Thymus (tissue), 11 donors: ENCODE measurements around the gene RAB3A. TPM values are rescaled to one million over a fixed set of nuclear protein-coding genes. Genes with fewer than 3 reads are reported as not detected.
A peak's percentile ranks its signal among the peaks of the same experiment; 100 is the strongest.

Experiments used
- DNase-seq, 9 donors: peaks; one replicate each; pipeline ENCODE4 v3.0.0-alpha.2; 2013; ENCODE audit warnings: low spot score in 9 of 9, low read depth in 6 of 9, missing footprints in 1 of 9
- H3K27ac ChIP-seq, 2 donors: one replicate each; pipeline ENCODE4 v1.5.1; 2013; ENCODE audit warnings: control low read depth in 1 of 2, low read depth in 1 of 2, low read length in 1 of 2, mild to moderate bottlenecking in 1 of 2, moderate library complexity in 1 of 2
- H3K27me3 ChIP-seq, 2 donors: one replicate each; pipeline ENCODE4 v1.5.1; 2013; ENCODE audit warnings: low read length in 1 of 2; ENCODE audit not compliant: control insufficient read depth in 2 of 2, insufficient read depth in 1 of 2
- H3K36me3 ChIP-seq, 2 donors: one replicate each; pipeline ENCODE4 v1.5.1; 2013; ENCODE audit warnings: low read length in 1 of 2, mild to moderate bottlenecking in 1 of 2, moderate library complexity in 1 of 2; ENCODE audit not compliant: control insufficient read depth in 2 of 2, insufficient read depth in 2 of 2
- H3K4me1 ChIP-seq, 2 donors: one replicate each; pipeline ENCODE4 v1.5.1; 2013; ENCODE audit warnings: low read length in 2 of 2; ENCODE audit not compliant: control insufficient read depth in 2 of 2, insufficient read depth in 2 of 2
- H3K4me3 ChIP-seq, 2 donors: one replicate each; pipeline ENCODE4 v1.5.1; 2013; ENCODE audit warnings: low read length in 2 of 2, control low read depth in 1 of 2, mild to moderate bottlenecking in 1 of 2
- H3K9me3 ChIP-seq, 2 donors: one replicate each; pipeline ENCODE4 v1.5.1; 2013; ENCODE audit warnings: low read length in 1 of 2, mild to moderate bottlenecking in 1 of 2; ENCODE audit not compliant: control insufficient read depth in 2 of 2, insufficient read depth in 1 of 2
- WGBS: extraction: QIAGEN DNeasy Blood & Tissue Kit; methylation state at CpG from one replicate; pipeline ENCODE4 v1.1.7; 2013; 5-methylcytosine and 5-hydroxymethylcytosine counted together
- polyA plus RNA-seq: library from polyadenylated mRNA; stranded (reverse); fragments of 200-250 nt; gene quantifications from one replicate; pipeline ENCODE4 v1.2.3, GENCODE V29; 2013
- total RNA-seq: library from RNA; stranded (reverse); fragments of 120-200 nt; gene quantifications from one replicate; pipeline ENCODE4 v1.2.4, GENCODE V29; 2013
- donor health status: healthy.

The RAB3A gene
- total and polyA plus RNA-seq, 2 donors, result 0.52 to 1.0 TPM

GRCh38 chr19:18204394-18205199, 755 bp upstream of the RAB3A start:
- Histone ChIP-seq H3K27ac (peak overlapping the region; percentile 86 to 91), H3K27me3 (peaks cover 4 to 46% of the 10 kb centered on the region in 2 donors), H3K9me3 (peaks cover 0 to 4% of the 10 kb centered on the region in 2 donors), H3K4me3 (peak overlapping the region; percentile 46 to 56), H3K36me3 (no peaks in the 10 kb centered on the region), H3K4me1 (peaks cover 16 to 29% of the 10 kb centered on the region in 2 donors)
- DNase-seq, result peak in 3 of 9 donors; percentile 58 to 71 (median 59)
- WGBS, result under 1% methylated on average over 22 of the region's 22 CpGs

GRCh38 chr19:18203408-18203862, 407 bp downstream of the RAB3A start:
- WGBS, result 1% methylated on average over 38 of the region's 38 CpGs
- Histone ChIP-seq H3K27ac (peak overlapping the region; percentile 71 to 80), H3K36me3 (peaks cover under 1 to 2% of the 10 kb centered on the region in 2 donors), H3K27me3 (peaks cover 3 to 40% of the 10 kb centered on the region in 2 donors), H3K4me3 (peak overlapping the region; percentile 57 to 68), H3K9me3 (peaks cover 0 to 4% of the 10 kb centered on the region in 2 donors), H3K4me1 (peaks cover 16 to 29% of the 10 kb centered on the region in 2 donors)
- DNase-seq, result peak in 3 of 9 donors; percentile 25 to 60 (median 46)

GRCh38 chr19:18202778-18203407, 949 bp downstream of the RAB3A start:
- peaks cover 2 to 5% of the 10 kb centered on the region in 2 donors for H3K36me3 ChIP-seq
- WGBS, result 7% methylated on average over 32 of the region's 32 CpGs
- DNase-seq, result peak in 2 of 9 donors; percentile 21 to 38
- H3K4me3 ChIP-seq, result peak overlapping the region; percentile 57 to 68
- peaks cover 2 to 35% of the 10 kb centered on the region in 2 donors for H3K27me3 ChIP-seq
- peaks cover 16 to 29% of the 10 kb centered on the region in 2 donors for H3K4me1 ChIP-seq
- H3K27ac ChIP-seq, result no peak overlapping the region
- peaks cover 0 to 4% of the 10 kb centered on the region in 2 donors for H3K9me3 ChIP-seq

- WGBS, result 95% methylated on average over 24 of the region's 24 CpGs
- Histone ChIP-seq H3K36me3 (peaks cover 2 to 6% of the 10 kb centered on the region in 2 donors), H3K4me3 (no peak overlapping the region), H3K27me3 (peaks cover 2 to 35% of the 10 kb centered on the region in 2 donors), H3K4me1 (peaks cover 16 to 29% of the 10 kb centered on the region in 2 donors), H3K9me3 (peaks cover 0 to 4% of the 10 kb centered on the region in 2 donors), H3K27ac (no peak overlapping the region)
- DNase-seq, result no peak
These were observed 1.5 kb downstream of the RAB3A start for GRCh38 chr19:18202397-18202777.

- no peak for DNase-seq
- Histone ChIP-seq H3K9me3 (peaks cover 0 to 9% of the 10 kb centered on the region in 2 donors), H3K27ac (no peak overlapping the region), H3K4me3 (no peak overlapping the region), H3K36me3 (peaks cover 11 to 18% of the 10 kb centered on the region in 2 donors), H3K27me3 (peaks cover 0 to 12% of the 10 kb centered on the region in 2 donors), H3K4me1 (peaks cover 18 to 26% of the 10 kb centered on the region in 2 donors)
- WGBS, result 97% methylated on average over 6 of the region's 6 CpGs
These were observed 5.5 kb downstream of the RAB3A start for GRCh38 chr19:18198374-18198773.

GRCh38 chr19:18197941-18198340, 5.9 kb downstream of the RAB3A start:
- Histone ChIP-seq H3K27ac (no peak overlapping the region), H3K9me3 (peaks cover 0 to 8% of the 10 kb centered on the region in 2 donors), H3K27me3 (peaks cover 0 to 8% of the 10 kb centered on the region in 2 donors), H3K4me1 (peaks cover 14 to 22% of the 10 kb centered on the region in 2 donors), H3K36me3 (peaks cover 11 to 18% of the 10 kb centered on the region in 2 donors), H3K4me3 (no peak overlapping the region)
- 84% methylated on average over 6 of the region's 6 CpGs for WGBS
- DNase-seq, result no peak

- Histone ChIP-seq H3K27me3 (peaks cover 0 to 2% of the 10 kb centered on the region in 2 donors), H3K27ac (no peak overlapping the region), H3K4me3 (no peak overlapping the region), H3K4me1 (peaks cover 12 to 20% of the 10 kb centered on the region in 2 donors), H3K9me3 (peaks cover 0 to 5% of the 10 kb centered on the region in 2 donors), H3K36me3 (peaks cover 11 to 18% of the 10 kb centered on the region in 2 donors)
- 97% methylated on average over 18 of the region's 18 CpGs for WGBS
- no peak for DNase-seq
These were observed 6.5 kb downstream of the RAB3A start for GRCh38 chr19:18197306-18197705.

GRCh38 chr19:18196511-18196845, 7.4 kb downstream of the RAB3A start:
- WGBS, result 98% methylated on average over 7 of the region's 7 CpGs
- H3K4me1 ChIP-seq, result peaks cover 12 to 27% of the 10 kb centered on the region in 2 donors
- H3K27me3 ChIP-seq, result no peaks in the 10 kb centered on the region
- H3K4me3 ChIP-seq, result no peak overlapping the region
- H3K27ac ChIP-seq, result no peak overlapping the region
- no peak for DNase-seq
- H3K9me3 ChIP-seq, result peaks cover 0 to 5% of the 10 kb centered on the region in 2 donors
- H3K36me3 ChIP-seq, result peaks cover 11 to 18% of the 10 kb centered on the region in 2 donors
